IMR-90 (cell line): ENCODE results near the gene NRP2. TPM values are rescaled to one million over a fixed set of nuclear protein-coding genes. Genes with fewer than 3 reads are reported as not detected.
A peak's percentile ranks its signal among the peaks of the same experiment; 100 is the strongest.

ENCODE experiments used
- ATAC-seq: fragments of 200-7000 bp; cut with Tn5 transposase; 2 replicates; pipeline ENCODE4 v1.9.1; 2020; ENCODE audit warnings: low read depth, mild to moderate bottlenecking, moderate library complexity
- BruUV-seq: library from RNA; stranded (reverse); fragments of 400-500 nt; replicated peaks from 2 replicates; lab custom pipeline; 2021; lab: Mats Ljungman, UMichigan
- CTCF ChIA-PET: fragments of 300-600 bp; formaldehyde crosslinking; extraction: SDS; loops from one replicate; lab custom pipeline; 2021; ENCODE audit warnings: antibody characterized with exemption; lab: Yijun Ruan, JAX
- POLR2A ChIA-PET: fragments of 300-600 bp; sonication (Branson Sonifier 250); formaldehyde crosslinking; loops from one replicate; lab custom pipeline; 2022; ENCODE audit warnings: antibody characterized with exemption; ENCODE audit not compliant: unreplicated experiment; lab: Charles Lee
- DNase-seq: peaks from one replicate; pipeline ENCODE4 v3.0.0; 2013
- H2AFZ ChIP-seq: replicated peaks from 2 replicates; pipeline ENCODE3; 2013; ENCODE audit warnings: low read length, mild to moderate bottlenecking; ENCODE audit not compliant: poor library complexity
- H2AK5ac ChIP-seq: 2 replicates; pipeline ENCODE4 v1.6.1; 2013; ENCODE audit warnings: low read depth, low read length, inconsistent platforms
- H2AK9ac ChIP-seq: replicated peaks from 2 replicates; pipeline ENCODE3; 2013; ENCODE audit warnings: mild to moderate bottlenecking, low read depth, low read length, moderate library complexity; ENCODE audit not compliant: poor library complexity
- H2BK120ac ChIP-seq: 2 replicates; pipeline ENCODE4 v1.6.1; 2013; ENCODE audit warnings: low read depth, low read length, inconsistent platforms
- H2BK15ac ChIP-seq: 3 replicates; pipeline ENCODE4 v1.6.1; 2013; ENCODE audit warnings: low read depth, low read length, inconsistent platforms
- H2BK20ac ChIP-seq: 2 replicates; pipeline ENCODE4 v1.6.1; 2013; ENCODE audit warnings: low read depth, mild to moderate bottlenecking, inconsistent platforms, low read length, moderate library complexity
- H2BK5ac ChIP-seq: 2 replicates; pipeline ENCODE4 v1.6.1; 2013; ENCODE audit warnings: mild to moderate bottlenecking, low read depth, low read length, inconsistent platforms; ENCODE audit not compliant: poor library complexity, severe bottlenecking
- H3K14ac ChIP-seq: replicated peaks from 2 replicates; pipeline ENCODE4 v1.6.1; 2013; ENCODE audit warnings: low read depth, low read length, inconsistent platforms
- H3K18ac ChIP-seq: 2 replicates; pipeline ENCODE4 v1.6.1; 2013; ENCODE audit warnings: low read depth, low read length, control low read depth
- H3K23ac ChIP-seq: 2 replicates; pipeline ENCODE4 v1.6.1; 2013; ENCODE audit warnings: low read depth, low read length, inconsistent platforms
- H3K27ac ChIP-seq: 2 replicates; pipeline ENCODE4 v1.5.1; 2013; ENCODE audit warnings: mild to moderate bottlenecking, control low read depth, low read length; ENCODE audit not compliant: insufficient read depth
- H3K27me3 ChIP-seq: 2 replicates; pipeline ENCODE4 v1.6.1; 2013; ENCODE audit warnings: low read length; ENCODE audit not compliant: control insufficient read depth, insufficient read depth
- H3K36me3 ChIP-seq: 2 replicates; pipeline ENCODE4 v1.6.1; 2013; ENCODE audit warnings: low read length, mixed read lengths; ENCODE audit not compliant: control insufficient read depth, insufficient read depth
- H3K4ac ChIP-seq: 2 replicates; pipeline ENCODE4 v1.6.1; 2013; ENCODE audit warnings: low read depth, low read length, inconsistent platforms
- H3K4me1 ChIP-seq: 2 replicates; pipeline ENCODE4 v1.6.1; 2013; ENCODE audit warnings: low read length, mixed read lengths; ENCODE audit not compliant: control insufficient read depth, insufficient read depth
- H3K4me2 ChIP-seq: 2 replicates; pipeline ENCODE4 v1.6.1; 2013; ENCODE audit warnings: low read depth, mild to moderate bottlenecking, control low read depth, low read length, moderate library complexity
- H3K4me3 ChIP-seq: 2 replicates; pipeline ENCODE4 v1.5.1; 2013; ENCODE audit warnings: low read depth, mild to moderate bottlenecking, control low read depth, low read length, moderate library complexity; ENCODE audit not compliant: insufficient read depth
- H3K56ac ChIP-seq: 2 replicates; pipeline ENCODE4 v1.6.1; 2013; ENCODE audit warnings: low read length, inconsistent platforms; ENCODE audit not compliant: insufficient read depth; ENCODE audit errors: extremely low read depth
- H3K79me1 ChIP-seq, 2 experiments: 2 replicates each; pipeline ENCODE4 v1.6.1; 2013; ENCODE audit warnings: low read length in 2 of 2, inconsistent platforms in 1 of 2, low read depth in 1 of 2
- H3K9ac ChIP-seq: 2 replicates; pipeline ENCODE4 v1.6.1; 2013; ENCODE audit warnings: low read depth, low read length, control low read depth
- H3K9me1 ChIP-seq: 2 replicates; pipeline ENCODE4 v1.6.1; 2013; ENCODE audit warnings: low read length, inconsistent platforms; ENCODE audit not compliant: insufficient read depth
- H3K9me3 ChIP-seq: 2 replicates; pipeline ENCODE4 v1.6.1; 2013; ENCODE audit warnings: low read length; ENCODE audit not compliant: control insufficient read depth, insufficient read depth
- H4K20me1 ChIP-seq: 2 replicates; pipeline ENCODE4 v1.6.1; 2013; ENCODE audit warnings: low read length, inconsistent platforms; ENCODE audit not compliant: insufficient read depth
- H4K5ac ChIP-seq: 2 replicates; pipeline ENCODE4 v1.6.1; 2013; ENCODE audit warnings: mild to moderate bottlenecking, low read depth, low read length, control low read depth
- H4K8ac ChIP-seq, 2 experiments: 2 replicates each; pipeline ENCODE4 v1.6.1; 2013; ENCODE audit warnings: low read depth in 2 of 2, low read length in 2 of 2, control low read depth in 1 of 2, inconsistent platforms in 1 of 2
- H4K91ac ChIP-seq: 2 replicates; pipeline ENCODE4 v1.6.1; 2013; ENCODE audit warnings: low read depth, low read length, inconsistent platforms; ENCODE audit not compliant: insufficient read depth
- BHLHE40 ChIP-seq: fragments of 150-350 bp; IDR thresholded peaks from 2 replicates; pipeline ENCODE4 v1.6.1; 2016; ENCODE audit warnings: mild to moderate bottlenecking, low read depth, low read length
- CEBPB ChIP-seq: IDR thresholded peaks from 2 replicates; pipeline ENCODE4 v1.6.1; 2012; ENCODE audit warnings: low read depth, low read length, improper control_type of control experiment
- CHD1 ChIP-seq: IDR thresholded peaks from 2 replicates; pipeline ENCODE4 v1.6.1; 2012; ENCODE audit warnings: low read depth, low read length, improper control_type of control experiment
- CTCF ChIP-seq: conservative IDR thresholded peaks from 2 replicates; pipeline ENCODE4 v1.5.1; 2012; ENCODE audit warnings: mild to moderate bottlenecking, low read depth, low read length, improper control_type of control experiment
- FOS ChIP-seq: fragments of 150-350 bp; IDR thresholded peaks from 2 replicates; pipeline ENCODE4 v1.6.1; 2016; ENCODE audit warnings: low read depth, low read length
- MAFK ChIP-seq: IDR thresholded peaks from 2 replicates; pipeline ENCODE4 v1.6.1; 2012; ENCODE audit warnings: low read depth, low read length, improper control_type of control experiment
- MAZ ChIP-seq: IDR thresholded peaks from 2 replicates; pipeline ENCODE4 v1.6.1; 2012; ENCODE audit warnings: low read depth, mild to moderate bottlenecking, low read length, improper control_type of control experiment, moderate library complexity, borderline replicate concordance
- MXI1 ChIP-seq: IDR thresholded peaks from 2 replicates; pipeline ENCODE4 v1.6.1; 2012; ENCODE audit warnings: low read depth, mild to moderate bottlenecking, low read length, moderate library complexity, borderline replicate concordance
- NFE2L2 ChIP-seq: fragments of 150-350 bp; IDR thresholded peaks from 2 replicates; pipeline ENCODE4 v1.6.1; 2016; ENCODE audit warnings: low read depth, mild to moderate bottlenecking, low read length
- POLR2A ChIP-seq: IDR thresholded peaks from 2 replicates; pipeline ENCODE4 v1.6.1; 2012; ENCODE audit warnings: mild to moderate bottlenecking, low read depth, low read length
- RFX5 ChIP-seq: IDR thresholded peaks from 2 replicates; pipeline ENCODE4 v1.8.0; 2012; ENCODE audit warnings: low read depth, mild to moderate bottlenecking, low read length, moderate library complexity
- SMC3 ChIP-seq: fragments of 150-350 bp; IDR thresholded peaks from 2 replicates; pipeline ENCODE4 v1.6.1; 2016; ENCODE audit warnings: low read depth, mild to moderate bottlenecking, antibody characterized with exemption, low read length, moderate library complexity
- WGBS, 2 experiments: methylation state at CpG; one replicate each; pipeline versions ENCODE4 v1.1.5 to v1.1.7; 2013; ENCODE audit warnings: missing lambda C conversion rate in 2 of 2; ENCODE audit not compliant: insufficient read length in 1 of 2; ENCODE audit errors: extremely low coverage in 2 of 2; 5-methylcytosine and 5-hydroxymethylcytosine counted together
- dilution Hi-C: fragments of 300-500 bp; cut with HindIII; formaldehyde crosslinking; loops from one replicate; pipeline ENCODE4 v1.14.3; 2018; ENCODE audit warnings: low sequenced_read_pairs; ENCODE audit not compliant: unreplicated experiment
- in situ Hi-C: fragments of 300-500 bp; cut with MboI; formaldehyde crosslinking; loops from 3 replicates; pipeline ENCODE4 v1.14.3; 2019; ENCODE audit warnings: low sequenced_read_pairs, inconsistent platforms, mixed read lengths
- intact Hi-C: fragments of 100-400 bp; cut with micrococcal nuclease; formaldehyde crosslinking; loops from 2 replicates; pipeline ENCODE4 v1.10.0; 2022
- polyA plus RNA-seq, 3 experiments: library from polyadenylated mRNA; depleted of rRNA; stranded (reverse); fragments of >200 nt; gene quantifications; 2 replicates each; pipeline ENCODE4 v1.2.3, GENCODE V29; 2012; ENCODE audit warnings: low replicate concordance in 1 of 3
- total RNA-seq: library from RNA; depleted of rRNA; stranded (reverse); fragments of >200 nt; gene quantifications from 2 replicates; pipeline ENCODE4 v1.2.3, GENCODE V29; 2012
- TF ChIP-seq, protein P1 (sequence below): fragments of 150-350 bp; IDR thresholded peaks from 2 replicates; pipeline ENCODE4 v1.6.1; 2017; ENCODE audit warnings: mild to moderate bottlenecking, antibody characterized with exemption, low read length, low read depth
- TF ChIP-seq, protein P2 (sequence below): fragments of 150-350 bp; IDR thresholded peaks from 2 replicates; pipeline ENCODE4 v1.6.1; 2016; ENCODE audit warnings: low read depth, mild to moderate bottlenecking, low read length, moderate library complexity, borderline replicate concordance

NRP2 gene
- total and polyA plus RNA-seq, 2 of the 4 experiments (the other 2 are of a cell fraction) = 46.4 to 51.3 TPM

GRCh38 chr2:205694256-205694655, 12.0 kb downstream of the NRP2 start:
- Histone ChIP-seq H4K20me1 (peaks cover 6% of the 10 kb centered on the region), H3K23ac (peak overlapping the region; percentile 26; the same call in 1 of the 2 replicates), H3K27ac (no peak overlapping the region), H2AFZ (no peak overlapping the region), H3K9ac (no peak overlapping the region), H2AK9ac (no peak overlapping the region), H3K9me1 (peaks cover 31% of the 10 kb centered on the region), H3K36me3 (peaks cover 9% of the 10 kb centered on the region), H3K18ac (peak overlapping the region; percentile 50; the same call in 1 of the 2 replicates), H2AK5ac (peak overlapping the region; percentile 46; the same call in 1 of the 2 replicates), H4K91ac (0 out of 2 replicates have a peak overlapping the region, but pooled peaks have one; percentile 11), H2BK20ac (peak overlapping the region; percentile 20; the same call in 1 of the 2 replicates), H3K14ac (no peak overlapping the region), H4K8ac (no peak overlapping the region), H4K5ac (peak overlapping the region; percentile 34; the same call in 1 of the 2 replicates), H3K4ac (peak overlapping the region; percentile 8; the same call in 1 of the 2 replicates), H3K56ac (no peak overlapping the region), H3K9me3 (no peaks in the 10 kb centered on the region), H2BK120ac (peak overlapping the region; percentile 10; the same call in 1 of the 2 replicates), H2BK15ac (0 out of 3 replicates have a peak overlapping the region, but pooled peaks have one; percentile 2), H3K27me3 (no peaks in the 10 kb centered on the region), H2BK5ac (no peak overlapping the region), H3K4me1 (peaks cover 42% of the 10 kb centered on the region), H3K4me2 (no peak overlapping the region), H3K79me1 (peaks cover 37 to 64% of the 10 kb centered on the region in 2 experiments), H3K4me3 (no peak overlapping the region)
- no TSS peak for BruUV-seq
- intact Hi-C loops = no loop called here
- no CpG with 5 or more reads among the region's 2 CpGs for WGBS, 2 experiments
- in situ Hi-C loops = loop anchor here (25.0 kb wide), 1 partner anchor 1157 kb away; the partner anchor contains the start of gene PARD3B
- TF ChIP-seq CHD1 (no peak), MAZ (no peak), RFX5 (no peak), CTCF (no peak), MXI1 (no peak), POLR2A (no peak), NFE2L2 (no peak), FOS (no peak), CEBPB (no peak), BHLHE40 (no peak), SMC3 (no peak), MAFK (no peak)
- TF ChIP-seq, protein P1, sequence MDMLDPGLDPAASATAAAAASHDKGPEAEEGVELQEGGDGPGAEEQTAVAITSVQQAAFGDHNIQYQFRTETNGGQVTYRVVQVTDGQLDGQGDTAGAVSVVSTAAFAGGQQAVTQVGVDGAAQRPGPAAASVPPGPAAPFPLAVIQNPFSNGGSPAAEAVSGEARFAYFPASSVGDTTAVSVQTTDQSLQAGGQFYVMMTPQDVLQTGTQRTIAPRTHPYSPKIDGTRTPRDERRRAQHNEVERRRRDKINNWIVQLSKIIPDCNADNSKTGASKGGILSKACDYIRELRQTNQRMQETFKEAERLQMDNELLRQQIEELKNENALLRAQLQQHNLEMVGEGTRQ = no peak
- TF ChIP-seq, protein P2, sequence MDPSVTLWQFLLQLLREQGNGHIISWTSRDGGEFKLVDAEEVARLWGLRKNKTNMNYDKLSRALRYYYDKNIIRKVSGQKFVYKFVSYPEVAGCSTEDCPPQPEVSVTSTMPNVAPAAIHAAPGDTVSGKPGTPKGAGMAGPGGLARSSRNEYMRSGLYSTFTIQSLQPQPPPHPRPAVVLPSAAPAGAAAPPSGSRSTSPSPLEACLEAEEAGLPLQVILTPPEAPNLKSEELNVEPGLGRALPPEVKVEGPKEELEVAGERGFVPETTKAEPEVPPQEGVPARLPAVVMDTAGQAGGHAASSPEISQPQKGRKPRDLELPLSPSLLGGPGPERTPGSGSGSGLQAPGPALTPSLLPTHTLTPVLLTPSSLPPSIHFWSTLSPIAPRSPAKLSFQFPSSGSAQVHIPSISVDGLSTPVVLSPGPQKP = no peak
- ATAC-seq = no peak
- POLR2A ChIA-PET = no interaction called here
- dilution Hi-C loops = no loop called here
- CTCF ChIA-PET = no interaction called here
- DNase-seq = no peak
